HT-29 (cell line): ENCODE results near the gene GMPR2. TPM values are rescaled to one million over a fixed set of nuclear protein-coding genes. Genes with fewer than 3 reads are reported as not detected.

Experiments
- DNase-seq: peaks from one replicate; pipeline ENCODE4 v3.0.0-alpha.2; 2015; ENCODE audit warnings: low spot score
- small RNA-seq: library from RNA; depleted of rRNA; stranded (forward); fragments of <200 nt; gene quantifications from one replicate; pipeline ENCODE3, GENCODE V24; 2014
- total RNA-seq: library from RNA; depleted of rRNA; stranded (reverse); fragments of >200 nt; shearing (Covaris generic); gene quantifications from 2 replicates; pipeline ENCODE4 v1.2.3, GENCODE V29; 2014; rRNA removed

Gene GMPR2
- total RNA-seq, 1 experiment from 2014 or later: 40.6 TPM

- no peak for DNase-seq
Measured at GRCh38 chr14:24284501-24285035, 51.8 kb downstream of the GMPR2 start.

GRCh38 chr14:24285351-24285750 is 52.6 kb downstream of the GMPR2 start:
- no peak for DNase-seq

- DNase-seq: no peak
Measured at GRCh38 chr14:24286996-24287395, 54.3 kb downstream of the GMPR2 start.

Small RNA genes lying within 50 kb of the gene (small RNA-seq; reads per million reads assigned to genes)
- not detected for gene AL136295.4
- not detected for gene CHMP4A
- gene MDP1: not detected

Other genes starting within 250 kb of the GMPR2 start
- 29.2 and 35.7 TPM in 2 replicates for gene DHRS4L2, start 244.0 kb upstream of the GMPR2 start, total RNA-seq
- 1.1 TPM in 2 replicates for gene CARMIL3, start 180.9 kb upstream of the GMPR2 start, total RNA-seq
- not detected in 2 replicates for gene CPNE6, start 161.4 kb upstream of the GMPR2 start, total RNA-seq
- 30.5 and 36.1 TPM in 2 replicates for gene PCK2, start 138.6 kb upstream of the GMPR2 start, total RNA-seq
- 75.8 and 81.2 TPM in 2 replicates for gene DCAF11, start 118.2 kb upstream of the GMPR2 start, total RNA-seq
- gene NRL, start 118.0 kb upstream of the GMPR2 start, total RNA-seq: 4.5 and 6.5 TPM in 2 replicates
- gene FITM1, start 102.3 kb upstream of the GMPR2 start, total RNA-seq: 0.13 and 0.74 TPM in 2 replicates
- gene PSME1, start 96.7 kb upstream of the GMPR2 start, total RNA-seq: 164 and 172 TPM in 2 replicates
- gene EMC9, start 91.3 kb upstream of the GMPR2 start, total RNA-seq: 52.4 and 63.9 TPM in 2 replicates
- 175 and 210 TPM in 2 replicates for gene PSME2, start 86.3 kb upstream of the GMPR2 start, total RNA-seq
- gene RNF31, start 85.4 kb upstream of the GMPR2 start, total RNA-seq: 62.3 and 67.8 TPM in 2 replicates
- 49.6 and 69.8 TPM in 2 replicates for gene IRF9, start 71.7 kb upstream of the GMPR2 start, total RNA-seq
- 3.4 and 14.0 TPM in 2 replicates for gene REC8, start 60.8 kb upstream of the GMPR2 start, total RNA-seq
- 110 and 182 TPM in 2 replicates for gene IPO4, start 44.1 kb upstream of the GMPR2 start, total RNA-seq
- 41.4 and 44.4 TPM in 2 replicates for gene TM9SF1, start 37.5 kb upstream of the GMPR2 start, total RNA-seq
- not detected in 2 replicates for gene TSSK4, start 27.2 kb upstream of the GMPR2 start, total RNA-seq
- gene CHMP4A, start 19.4 kb upstream of the GMPR2 start, total RNA-seq: 18.8 and 26.4 TPM in 2 replicates
- gene MDP1, start 16.9 kb upstream of the GMPR2 start, total RNA-seq: 9.8 and 16.3 TPM in 2 replicates
- 104 and 143 TPM in 2 replicates for gene NEDD8, start 562 bp upstream of the GMPR2 start, total RNA-seq
- gene TINF2, start 9.7 kb downstream of the GMPR2 start, total RNA-seq: 29.1 and 35.9 TPM in 2 replicates
- gene TGM1, start 30.2 kb downstream of the GMPR2 start, total RNA-seq: 2.2 and 2.8 TPM in 2 replicates
- gene RABGGTA, start 38.7 kb downstream of the GMPR2 start, total RNA-seq: 32.1 and 34.4 TPM in 2 replicates
- gene DHRS1, start 66.9 kb downstream of the GMPR2 start, total RNA-seq: 19.7 and 20.1 TPM in 2 replicates
- 26.8 and 27.7 TPM in 2 replicates for gene NOP9, start 66.9 kb downstream of the GMPR2 start, total RNA-seq
- gene CIDEB, start 75.0 kb downstream of the GMPR2 start, total RNA-seq: 0.31 and 2.3 TPM in 2 replicates
- 13.3 and 16.5 TPM in 2 replicates for gene LTB4R2, start 77.2 kb downstream of the GMPR2 start, total RNA-seq
- gene LTB4R, start 78.6 kb downstream of the GMPR2 start, total RNA-seq: 9.8 and 10.6 TPM in 2 replicates
- gene ADCY4, start 102.1 kb downstream of the GMPR2 start, total RNA-seq: 1.6 and 2.9 TPM in 2 replicates
- gene RIPK3, start 107.1 kb downstream of the GMPR2 start, total RNA-seq: 20.7 and 24.9 TPM in 2 replicates
- gene NFATC4, start 135.3 kb downstream of the GMPR2 start, total RNA-seq: 2.9 and 4.3 TPM in 2 replicates
- gene NYNRIN, start 166.1 kb downstream of the GMPR2 start, total RNA-seq: 21.3 and 25.1 TPM in 2 replicates
- 0.70 and 2.5 TPM in 2 replicates for gene CBLN3, start 196.7 kb downstream of the GMPR2 start, total RNA-seq
- 60.6 and 72.2 TPM in 2 replicates for gene KHNYN, start 197.0 kb downstream of the GMPR2 start, total RNA-seq
- 25.5 and 32.6 TPM in 2 replicates for gene SDR39U1, start 209.8 kb downstream of the GMPR2 start, total RNA-seq